ENCODE measurements around the gene RDH11. TPM values are rescaled to one million over a fixed set of nuclear protein-coding genes. Genes with fewer than 3 reads are reported as not detected.
"Not testable (repeated sequence)": the region's sequence is repeated elsewhere in the genome, so short reads cannot be mapped to it uniquely, and the experiment has no call there.

Gene RDH11
- total RNA-seq, 4 donors from 2014 or later = 30.8 to 53.9 (median 37.2) TPM

GRCh38 chr14:67704484-67705089 is 9.0 kb upstream of the RDH11 start:
- 0% methylated on average over 3 of the region's 3 CpGs for WGBS, 2 donors (ENCODE audit: low coverage in 1 of 2)
- peaks cover 0 to 5% of the 10 kb centered on the region in 2 donors for H3K9me3 ChIP-seq
- no peaks in the 10 kb centered on the region for H3K27me3 ChIP-seq
- no peaks in the 10 kb centered on the region for H3K36me3 ChIP-seq
- TF ChIP-seq CTCF (IDR thresholded peaks at IDR 0.05) (peak; percentile 59 to 70 (median 61)), EP300 (IDR thresholded peaks at IDR 0.05; ENCODE audit: low read depth) (no peak)
- H3K4me3 ChIP-seq = no peak overlapping the region
- in situ Hi-C loops (cut with MboI; ENCODE audit: low pct_ligation_motif_present in 1 of 4, low pct_unique_long_range_greater_than_20kb in 1 of 4, low sequenced_read_pairs in 3 of 4) = loop anchor here in 3 of 4 donors (10.0 to 25.0 kb wide), 3 partner anchors 92 to 267 kb away; partner anchors contain the start of genes ARG2 (in 1 of the 3) and PIGH (in 1 of the 3)
- H3K27ac ChIP-seq = no peak overlapping the region
- no peaks in the 10 kb centered on the region for H3K4me1 ChIP-seq
- intact Hi-C loops (cut with DNase I; ENCODE audit: low total_unique reads) = loop anchor here (10.0 kb wide), 1 partner anchor 90 kb away; the partner anchor contains the start of gene ARG2
- no peak for DNase-seq

DNA sequence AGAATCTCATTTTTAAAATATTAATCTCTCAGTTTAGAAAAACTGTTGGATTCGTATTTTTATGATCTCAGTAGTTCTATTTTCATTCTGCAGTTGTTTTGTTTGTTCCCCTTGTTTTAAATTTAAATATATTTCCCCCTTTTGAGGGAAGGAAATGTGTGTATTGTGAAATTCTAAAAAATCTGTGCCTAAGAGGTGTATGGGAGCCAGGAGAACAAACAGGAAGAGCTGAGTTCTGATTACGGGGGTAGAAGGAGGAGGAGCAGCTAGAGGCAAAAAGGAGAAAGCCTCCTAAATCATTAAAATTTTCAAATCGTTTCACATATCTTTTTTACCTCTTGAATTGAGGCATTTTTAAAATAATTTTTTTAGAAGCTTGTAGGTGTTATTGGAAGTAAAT is 8.4 kb upstream of the RDH11 start:
- no peaks in the 10 kb centered on the region for H3K27me3 ChIP-seq
- no peaks in the 10 kb centered on the region for H3K36me3 ChIP-seq
- DNase-seq = no peak
- H3K4me3 ChIP-seq = no peak overlapping the region
- in situ Hi-C loops (cut with MboI; ENCODE audit: low pct_ligation_motif_present in 1 of 4, low pct_unique_long_range_greater_than_20kb in 1 of 4, low sequenced_read_pairs in 3 of 4) = loop anchor here in 3 of 4 donors (10.0 to 25.0 kb wide), 3 partner anchors 92 to 267 kb away; partner anchors contain the start of genes ARG2 (in 1 of the 3) and PIGH (in 1 of the 3)
- TF ChIP-seq POLR2A (IDR thresholded peaks at IDR 0.05) = no peak
- no peak for TF ChIP-seq POLR2AphosphoS5 (IDR thresholded peaks at IDR 0.05)
- TF ChIP-seq CTCF (IDR thresholded peaks at IDR 0.05) = no peak
- H3K9me3 ChIP-seq = peaks cover 0 to 5% of the 10 kb centered on the region in 2 donors
- intact Hi-C loops (cut with DNase I; ENCODE audit: low total_unique reads) = loop anchor here (10.0 kb wide), 1 partner anchor 89 kb away; the partner anchor contains the start of gene ARG2
- no peak overlapping the region for H3K27ac ChIP-seq
- 50 to 53% methylated on average over 3 of the region's 3 CpGs for WGBS, 2 donors (ENCODE audit: low coverage in 1 of 2)
- no peaks in the 10 kb centered on the region for H3K4me1 ChIP-seq

DNA sequence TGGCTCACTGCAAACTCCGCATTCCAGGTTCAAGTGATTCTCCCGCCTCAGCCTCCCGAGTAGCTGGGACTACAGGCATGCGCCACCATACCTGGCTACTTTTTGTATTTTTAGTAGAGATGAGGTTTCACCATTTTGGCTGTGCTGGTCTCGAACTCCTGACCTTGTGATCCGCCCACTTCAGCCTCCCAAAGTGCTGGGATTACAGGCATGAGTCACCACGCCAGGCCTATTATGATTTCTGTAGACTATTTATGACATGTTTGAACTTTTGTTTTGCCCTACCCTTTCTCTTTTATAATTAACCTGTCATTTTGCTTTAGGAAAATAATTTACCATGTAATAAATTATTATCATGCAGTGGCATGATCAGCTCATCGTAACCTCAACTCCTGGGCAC is 5.9 kb upstream of the RDH11 start, which contains the start of gene RDH12:
Gene RDH12, plus strand, starts transcription at position 395 of the 400 bp plus-strand sequence. CDS start 20,757 bp downstream, outside the sequence.
- not testable (repeated sequence) for H3K9me3 ChIP-seq, H3K4me1 ChIP-seq, H3K27ac ChIP-seq, H3K27me3 ChIP-seq, H3K4me3 ChIP-seq, DNase-seq, H3K36me3 ChIP-seq
- in situ Hi-C loops (cut with MboI; ENCODE audit: low pct_ligation_motif_present in 1 of 4, low pct_unique_long_range_greater_than_20kb in 1 of 4, low sequenced_read_pairs in 3 of 4) (loop anchor here in 3 of 4 donors (10.0 to 25.0 kb wide), 3 partner anchors 89 to 264 kb away; partner anchors contain the start of genes ARG2 (in 1 of the 3) and PIGH (in 1 of the 3)), intact Hi-C loops (cut with DNase I; ENCODE audit: low total_unique reads) (loop anchor here (10.0 kb wide), 1 partner anchor 87 kb away; the partner anchor contains the start of gene ARG2)
- 62 to 72% methylated on average over 4 to 8 of the region's 8 CpGs for WGBS, 2 donors (ENCODE audit: low coverage in 1 of 2)

- Histone ChIP-seq H3K4me3 (no peak overlapping the region), H3K4me1 (peaks cover 0 to 15% (median 2%) of the 10 kb centered on the region in 4 donors), H3K27me3 (no peaks in the 10 kb centered on the region), H3K9me3 (no peaks in the 10 kb centered on the region), H3K36me3 (no peaks in the 10 kb centered on the region), H3K27ac (no peak overlapping the region)
- 38 to 74% methylated on average over 1 of the region's 1 CpG for WGBS, 2 donors (ENCODE audit: low coverage in 1 of 2)
- in situ Hi-C loops (cut with MboI; ENCODE audit: low pct_ligation_motif_present in 1 of 4, low pct_unique_long_range_greater_than_20kb in 1 of 4, low sequenced_read_pairs in 3 of 4) (no loop called here), intact Hi-C loops (cut with DNase I; ENCODE audit: low total_unique reads) (loop anchor here (10.0 kb wide), 1 partner anchor 103 kb away; no protein-coding TSS in a partner anchor)
- TF ChIP-seq CTCF (IDR thresholded peaks at IDR 0.05) (no peak), POLR2AphosphoS5 (IDR thresholded peaks at IDR 0.05) (no peak), EP300 (IDR thresholded peaks at IDR 0.05; ENCODE audit: low read depth) (no peak), POLR2A (IDR thresholded peaks at IDR 0.05) (no peak)
- no peak for DNase-seq
These were observed 2.6 kb upstream of the RDH11 start for GRCh38 chr14:67698179-67698578.
